ENCODE data around the gene GMCL2.

Gene GMCL2

GRCh38 chr5:178216088-178216534, 28.9 kb upstream of the GMCL2 start:
- H3K27me3 ChIP-seq (ENCODE audit: low read length) = no peaks in the 10 kb centered on the region
- H3K4me2 ChIP-seq (ENCODE audit: low read depth, low read length, poor library complexity, severe bottlenecking) = no peak overlapping the region
- peak overlapping the region; percentile 56 for H3K27ac ChIP-seq (ENCODE audit: low read depth, low read length)
- H4K20me1 ChIP-seq (ENCODE audit: low read depth, low read length) = no peaks in the 10 kb centered on the region; the same call in 1 of the 2 replicates
- no peak overlapping the region for H3K4me3 ChIP-seq (ENCODE audit: insufficient read depth, low read length, poor library complexity, severe bottlenecking)
- TF ChIP-seq CTCF (IDR thresholded peaks at IDR 0.05; ENCODE audit: insufficient read depth, low read length, poor library complexity, severe bottlenecking) (no peak), EZH2phosphoT487 (conservative IDR thresholded peaks at IDR 0.05; ENCODE audit: low read length) (no peak)
- H3K36me3 ChIP-seq (ENCODE audit: low read length) = peaks cover 15% of the 10 kb centered on the region
- no peak overlapping the region for H3K9ac ChIP-seq (ENCODE audit: low read length)
- no peaks in the 10 kb centered on the region for H3K9me3 ChIP-seq (ENCODE audit: insufficient read depth, low read length)
- H3K79me2 ChIP-seq (ENCODE audit: insufficient read depth, low read length) = no peaks in the 10 kb centered on the region
- peaks cover 67% of the 10 kb centered on the region for H3F3A ChIP-seq (ENCODE audit: insufficient read depth)
- no peaks in the 10 kb centered on the region for H3K9me2 ChIP-seq (replicated peaks; ENCODE audit: insufficient read depth, low read length)
- H2AFZ ChIP-seq (ENCODE audit: low read depth, low read length, severe bottlenecking) = no peak overlapping the region

- H3K9me2 ChIP-seq (replicated peaks; ENCODE audit: insufficient read depth, low read length) = no peaks in the 10 kb centered on the region
- H3F3A ChIP-seq (ENCODE audit: insufficient read depth) = peaks cover 69% of the 10 kb centered on the region
- no peaks in the 10 kb centered on the region for H3K9me3 ChIP-seq (ENCODE audit: insufficient read depth, low read length)
- H3K36me3 ChIP-seq (ENCODE audit: low read length) = peaks cover 16% of the 10 kb centered on the region
- H4K20me1 ChIP-seq (ENCODE audit: low read depth, low read length) = no peaks in the 10 kb centered on the region; the same call in 1 of the 2 replicates
- H3K27me3 ChIP-seq (ENCODE audit: low read length) = no peaks in the 10 kb centered on the region
- H3K9ac ChIP-seq (ENCODE audit: low read length) = no peak overlapping the region
- H3K79me2 ChIP-seq (ENCODE audit: insufficient read depth, low read length) = no peaks in the 10 kb centered on the region
- no peak overlapping the region for H2AFZ ChIP-seq (ENCODE audit: low read depth, low read length, severe bottlenecking)
- H3K4me3 ChIP-seq (ENCODE audit: insufficient read depth, low read length, poor library complexity, severe bottlenecking) = no peak overlapping the region
- H3K4me2 ChIP-seq (ENCODE audit: low read depth, low read length, poor library complexity, severe bottlenecking) = no peak overlapping the region
- TF ChIP-seq CTCF (IDR thresholded peaks at IDR 0.05; ENCODE audit: insufficient read depth, low read length, poor library complexity, severe bottlenecking) (no peak), EZH2phosphoT487 (conservative IDR thresholded peaks at IDR 0.05; ENCODE audit: low read length) (no peak)
- peak overlapping the region; percentile 56 for H3K27ac ChIP-seq (ENCODE audit: low read depth, low read length)
Observed at GRCh38 chr5:178215280-178216002, 28.3 kb upstream of the GMCL2 start.

- no peak overlapping the region for H3K4me2 ChIP-seq (ENCODE audit: low read depth, low read length, poor library complexity, severe bottlenecking)
- TF ChIP-seq EZH2phosphoT487 (conservative IDR thresholded peaks at IDR 0.05; ENCODE audit: low read length) = no peak
- no peak for TF ChIP-seq CTCF (IDR thresholded peaks at IDR 0.05; ENCODE audit: insufficient read depth, low read length, poor library complexity, severe bottlenecking)
- no peak overlapping the region for H3K4me3 ChIP-seq (ENCODE audit: insufficient read depth, low read length, poor library complexity, severe bottlenecking)
- peaks cover 22% of the 10 kb centered on the region for H3K36me3 ChIP-seq (ENCODE audit: low read length)
- peaks cover 81% of the 10 kb centered on the region for H3F3A ChIP-seq (ENCODE audit: insufficient read depth)
- no peak overlapping the region for H3K9ac ChIP-seq (ENCODE audit: low read length)
- no peak overlapping the region for H3K27ac ChIP-seq (ENCODE audit: low read depth, low read length)
- no peaks in the 10 kb centered on the region for H3K9me2 ChIP-seq (replicated peaks; ENCODE audit: insufficient read depth, low read length)
- no peaks in the 10 kb centered on the region; the same call in 1 of the 2 replicates for H4K20me1 ChIP-seq (ENCODE audit: low read depth, low read length)
- H2AFZ ChIP-seq (ENCODE audit: low read depth, low read length, severe bottlenecking) = no peak overlapping the region
- H3K9me3 ChIP-seq (ENCODE audit: insufficient read depth, low read length) = no peaks in the 10 kb centered on the region
- H3K79me2 ChIP-seq (ENCODE audit: insufficient read depth, low read length) = no peaks in the 10 kb centered on the region
- H3K27me3 ChIP-seq (ENCODE audit: low read length) = no peaks in the 10 kb centered on the region
Observed at GRCh38 chr5:178214160-178214803, 27.1 kb upstream of the GMCL2 start.
